Panc1 (cell line): ENCODE data around the gene ZNF12. TPM values are rescaled to one million over a fixed set of nuclear protein-coding genes. Genes with fewer than 3 reads are reported as not detected.
"Not testable (repeated sequence)": the region's sequence is repeated elsewhere in the genome, so short reads cannot be mapped to it uniquely, and the experiment has no call there.

Experiments
- ATAC-seq: fragments of 200-7000 bp; cut with Tn5 transposase; 2 replicates; pipeline ENCODE4 v1.9.1; 2020; ENCODE audit warnings: mild to moderate bottlenecking, moderate library complexity
- BruUV-seq: library from RNA; stranded (reverse); fragments of 400-500 nt; replicated peaks from 2 replicates; lab custom pipeline; 2021; lab: Mats Ljungman, UMichigan
- CTCF ChIA-PET: fragments of 300-600 bp; sonication (Branson Sonifier 250); formaldehyde crosslinking; loops from one replicate; lab custom pipeline; 2022; ENCODE audit warnings: antibody characterized with exemption; lab: Charles Lee
- POLR2A ChIA-PET: fragments of 300-600 bp; sonication (Branson Sonifier 250); formaldehyde crosslinking; loops from one replicate; lab custom pipeline; 2022; ENCODE audit warnings: antibody characterized with exemption; lab: Charles Lee
- DNase-seq: peaks from one replicate; pipeline ENCODE4 v3.0.0-alpha.2; 2010; ENCODE audit warnings: low read depth, low spot score
- H3K27ac ChIP-seq: 2 replicates; pipeline ENCODE4 v1.5.1; 2011; ENCODE audit warnings: mild to moderate bottlenecking, low read length, inconsistent platforms
- H3K27me3 ChIP-seq: fragments of 200-500 bp; sonication (Bioruptor generic); 2 replicates; pipeline ENCODE4 v1.6.0; 2014; ENCODE audit warnings: low read length, inconsistent platforms; ENCODE audit not compliant: control insufficient read depth, insufficient read depth
- H3K36me3 ChIP-seq: fragments of 200-500 bp; sonication (Bioruptor generic); 2 replicates; pipeline ENCODE4 v1.5.1; 2014; ENCODE audit warnings: inconsistent platforms, mild to moderate bottlenecking, low read length, moderate library complexity; ENCODE audit not compliant: control insufficient read depth, insufficient read depth
- H3K4me1 ChIP-seq: 2 replicates; pipeline ENCODE4 v1.5.1; 2011; ENCODE audit warnings: inconsistent platforms, mild to moderate bottlenecking, low read length, moderate library complexity; ENCODE audit not compliant: control insufficient read depth, insufficient read depth
- H3K4me3 ChIP-seq, 2 experiments: 2 replicates each; pipeline ENCODE4 v1.5.1; 2011 to 2012; ENCODE audit warnings: low read depth in 2 of 2, low read length in 2 of 2, mild to moderate bottlenecking in 2 of 2, inconsistent platforms in 1 of 2, moderate library complexity in 1 of 2
- H3K9me3 ChIP-seq: fragments of 200-500 bp; sonication (Bioruptor generic); 2 replicates; pipeline ENCODE4 v1.5.1; 2014; ENCODE audit warnings: low read depth, mild to moderate bottlenecking, inconsistent platforms, low read length, moderate library complexity; ENCODE audit not compliant: control insufficient read depth, insufficient read depth
- CTCF ChIP-seq: fragments of 450-650 bp; IDR thresholded peaks from 2 replicates; pipeline ENCODE4 v1.5.1; 2017; ENCODE audit warnings: mild to moderate bottlenecking
- POLR2AphosphoS5 ChIP-seq: IDR thresholded peaks from 2 replicates; pipeline ENCODE4 v1.6.1; 2012; ENCODE audit warnings: mild to moderate bottlenecking, low read depth, low read length, moderate library complexity
- REST ChIP-seq, 2 experiments: IDR thresholded peaks; 2 replicates each; pipeline ENCODE4 v1.6.1; 2011 to 2012; ENCODE audit warnings: low read depth in 2 of 2, control low read depth in 1 of 2, low read length in 1 of 2, mild to moderate bottlenecking in 1 of 2, moderate library complexity in 1 of 2; ENCODE audit not compliant: insufficient read depth in 1 of 2
- SIN3A ChIP-seq: IDR thresholded peaks from 2 replicates; pipeline ENCODE4 v1.6.1; 2012; ENCODE audit warnings: low read depth, mild to moderate bottlenecking, low read length, moderate library complexity, borderline replicate concordance; ENCODE audit not compliant: insufficient read depth
- TCF7L2 ChIP-seq: IDR thresholded peaks from 2 replicates; pipeline ENCODE4 v1.6.1; 2011; ENCODE audit warnings: mild to moderate bottlenecking, low read depth, low read length, inconsistent platforms
- in situ Hi-C: cut with HindIII; loops from 2 replicates; pipeline ENCODE4 v1.10.0; 2016; ENCODE audit warnings: low sequenced_read_pairs, low pct_unique_long_range_greater_than_20kb
- intact Hi-C: fragments of 100-400 bp; cut with micrococcal nuclease; formaldehyde crosslinking; loops from one replicate; pipeline ENCODE4 v1.10.0; 2022; ENCODE audit not compliant: unreplicated experiment
- total RNA-seq: library from RNA; stranded (reverse); gene quantifications from one replicate; pipeline ENCODE4 v1.2.1, GENCODE V29; 2021; ENCODE audit not compliant: unreplicated experiment

Gene ZNF12
- total RNA-seq, 1 experiment from 2014 or later, result 37.3 TPM

GRCh38 chr7:6725003-6725402, 18.3 kb upstream of the ZNF12 start:
- H3K4me3 ChIP-seq, result no peak overlapping the region
- no peak overlapping the region for H3K27ac ChIP-seq
- H3K9me3 ChIP-seq, result no peaks in the 10 kb centered on the region
- no peaks in the 10 kb centered on the region for H3K36me3 ChIP-seq
- H3K4me1 ChIP-seq, result no peaks in the 10 kb centered on the region
- POLR2A ChIA-PET, result no interaction called here
- CTCF ChIA-PET, result no interaction called here
- intact Hi-C loops (no loop called here), in situ Hi-C loops (no loop called here)
- TF ChIP-seq TCF7L2, result no peak
- no peak for TF ChIP-seq POLR2AphosphoS5
- TF ChIP-seq CTCF, result no peak
- TF ChIP-seq REST (IDR thresholded peaks at IDR 0.05; ENCODE audit: insufficient read depth in 1 of 2, low read depth in 2 of 2, low read length in 1 of 2), result no peak
- TF ChIP-seq SIN3A, result no peak
- no TSS peak for BruUV-seq
- DNase-seq, result no peak
- no peak for ATAC-seq
- H3K27me3 ChIP-seq, result no peaks in the 10 kb centered on the region

DNA sequence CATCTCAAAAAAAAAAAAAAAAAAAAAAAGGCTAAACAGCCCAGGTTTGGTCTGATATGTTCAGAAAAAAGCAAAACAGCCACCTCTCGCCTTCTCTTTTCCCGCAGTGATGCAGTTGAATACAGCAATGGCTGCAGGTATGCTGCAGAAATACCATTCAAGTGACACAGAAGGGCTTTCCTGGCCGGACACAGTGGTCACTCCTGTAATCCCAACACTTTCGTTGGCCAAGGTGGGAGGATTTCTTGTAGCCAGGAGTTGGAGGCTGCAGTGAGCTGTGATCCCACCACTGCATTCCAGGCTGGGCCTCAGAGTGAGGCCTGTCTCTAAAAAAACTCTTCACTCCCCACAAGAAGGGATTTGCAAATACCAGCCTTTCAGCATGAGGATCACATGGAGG, 17.6 kb upstream of the ZNF12 start:
- in situ Hi-C loops, H3K27ac ChIP-seq, ATAC-seq, intact Hi-C loops, H3K27me3 ChIP-seq, DNase-seq, BruUV-seq, CTCF ChIA-PET, H3K4me3 ChIP-seq, H3K9me3 ChIP-seq, POLR2A ChIA-PET, H3K36me3 ChIP-seq, H3K4me1 ChIP-seq: not testable (repeated sequence)

DNA sequence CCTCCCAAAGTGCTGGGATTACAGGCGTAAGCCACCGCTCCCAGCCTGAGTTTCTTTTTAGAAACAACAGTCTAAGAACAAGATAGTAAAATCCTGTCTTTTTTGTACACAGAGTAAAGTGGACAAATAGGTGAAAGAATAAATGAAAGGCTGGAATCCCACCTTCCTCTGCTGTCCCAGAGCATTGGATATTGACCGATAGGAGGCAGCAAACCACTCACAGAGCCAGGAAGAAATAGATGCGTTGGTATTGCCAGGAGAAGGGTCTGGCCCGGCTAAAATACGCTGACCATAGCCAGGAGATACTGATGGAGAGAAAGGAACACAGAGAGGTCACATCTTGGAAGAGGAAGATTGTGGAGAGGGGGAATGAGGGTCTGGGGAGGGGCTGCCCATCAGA, 11.4 kb upstream of the ZNF12 start:
- no peaks in the 10 kb centered on the region for H3K4me1 ChIP-seq
- ChIA-PET POLR2A (no interaction called here), CTCF (no interaction called here)
- no peaks in the 10 kb centered on the region for H3K36me3 ChIP-seq
- TF ChIP-seq SIN3A, result no peak
- no peak for TF ChIP-seq POLR2AphosphoS5
- TF ChIP-seq TCF7L2, result no peak
- no peak; the same call in 1 of the 2 replicates for TF ChIP-seq CTCF
- TF ChIP-seq REST (IDR thresholded peaks at IDR 0.05; ENCODE audit: insufficient read depth in 1 of 2, low read depth in 2 of 2, low read length in 1 of 2), result no peak
- no peak for DNase-seq
- no TSS peak for BruUV-seq
- in situ Hi-C loops, result no loop called here
- intact Hi-C loops, result no loop called here
- no peak overlapping the region for H3K27ac ChIP-seq
- ATAC-seq, result no peak
- no peaks in the 10 kb centered on the region for H3K9me3 ChIP-seq
- H3K4me3 ChIP-seq, result no peak overlapping the region
- no peaks in the 10 kb centered on the region for H3K27me3 ChIP-seq

DNA sequence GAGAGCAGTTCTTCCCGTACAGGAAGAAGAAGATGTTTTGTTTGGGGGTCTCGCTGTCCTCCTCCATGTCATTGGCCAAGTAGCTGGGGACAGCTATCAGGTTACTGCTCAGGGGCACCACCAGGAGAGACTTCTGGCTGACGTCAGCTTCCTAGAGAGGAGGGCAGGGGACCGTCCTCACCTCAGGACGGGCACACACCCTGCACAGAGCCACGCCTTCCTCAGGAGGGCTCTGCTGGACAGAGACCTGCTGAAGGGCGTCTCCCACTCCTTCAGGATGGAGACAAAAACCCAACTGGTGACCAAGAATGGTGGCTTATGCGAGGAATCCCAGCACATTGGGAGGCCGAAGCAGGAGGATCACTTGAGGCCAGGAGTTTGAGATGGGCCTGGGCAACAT, 9.2 kb upstream of the ZNF12 start:
- CTCF ChIA-PET, H3K27me3 ChIP-seq, H3K36me3 ChIP-seq, intact Hi-C loops, H3K4me1 ChIP-seq, H3K9me3 ChIP-seq, BruUV-seq, in situ Hi-C loops, DNase-seq, H3K27ac ChIP-seq, H3K4me3 ChIP-seq, POLR2A ChIA-PET, ATAC-seq: not testable (repeated sequence)
